GM10847 (cell line): ENCODE data around the gene RBFOX2.

Experiments
- POLR2A ChIP-seq: IDR thresholded peaks from 2 replicates; pipeline ENCODE4 v1.6.1; 2011; ENCODE audit not compliant: insufficient read length; ENCODE audit errors: extremely low read depth

The RBFOX2 gene

DNA sequence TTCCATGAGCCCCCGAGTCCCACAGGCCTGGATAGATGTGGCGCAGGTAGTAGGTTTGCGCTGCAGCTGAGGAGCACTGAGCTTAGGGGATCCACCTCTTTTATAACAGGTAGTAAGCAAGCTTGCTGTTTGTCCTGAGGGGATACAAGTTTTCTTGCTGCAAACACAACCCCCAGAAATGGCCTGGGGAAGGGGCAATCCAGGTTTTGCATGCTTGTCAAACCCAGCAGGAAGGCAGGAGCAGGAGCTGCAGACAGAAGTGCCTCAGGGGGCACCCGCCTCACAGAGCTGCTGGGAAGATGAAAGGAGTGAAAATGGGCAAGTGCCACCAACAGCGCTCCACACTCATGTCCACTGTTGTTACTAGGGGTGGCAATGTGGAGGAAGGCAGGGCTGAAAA is 292.5 kb downstream of the RBFOX2 start:
- no peak for TF ChIP-seq POLR2A

DNA sequence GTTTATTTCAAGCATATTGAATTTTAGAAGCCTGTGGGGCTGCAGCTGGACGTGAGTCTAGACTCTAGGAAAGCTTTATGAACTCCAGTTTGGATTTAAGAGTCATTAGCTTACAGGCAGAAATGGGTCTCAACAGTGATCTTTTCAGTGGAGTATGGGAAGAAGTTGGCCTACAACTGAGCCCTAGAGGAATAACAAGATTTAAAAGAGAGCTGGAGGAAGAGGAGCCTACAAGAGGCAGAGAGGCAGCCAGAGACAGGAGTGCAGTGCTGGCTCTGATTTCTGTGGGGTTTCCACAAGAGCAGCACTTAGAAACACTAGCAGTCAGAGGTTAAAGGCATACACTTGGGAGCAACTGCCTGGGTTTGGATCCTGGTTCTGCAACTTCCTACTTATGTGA is 293.1 kb downstream of the RBFOX2 start:
- no peak for TF ChIP-seq POLR2A

DNA sequence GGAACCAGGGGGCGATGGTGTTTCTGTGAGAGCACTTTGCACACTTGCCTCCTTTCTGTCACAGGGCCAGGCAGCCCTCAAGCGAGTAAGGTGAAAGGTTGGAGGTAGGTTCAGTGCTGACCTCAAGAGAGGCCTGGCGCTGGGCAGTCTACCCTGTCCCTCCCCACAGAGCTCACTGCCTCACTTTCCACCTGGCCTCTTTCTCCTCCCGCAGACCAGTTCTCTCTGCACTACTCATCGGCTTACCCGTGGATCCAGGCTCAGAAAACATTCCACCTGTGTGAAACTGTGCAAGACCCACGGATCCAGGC is 294.2 kb downstream of the RBFOX2 start:
- TF ChIP-seq POLR2A: no peak

DNA sequence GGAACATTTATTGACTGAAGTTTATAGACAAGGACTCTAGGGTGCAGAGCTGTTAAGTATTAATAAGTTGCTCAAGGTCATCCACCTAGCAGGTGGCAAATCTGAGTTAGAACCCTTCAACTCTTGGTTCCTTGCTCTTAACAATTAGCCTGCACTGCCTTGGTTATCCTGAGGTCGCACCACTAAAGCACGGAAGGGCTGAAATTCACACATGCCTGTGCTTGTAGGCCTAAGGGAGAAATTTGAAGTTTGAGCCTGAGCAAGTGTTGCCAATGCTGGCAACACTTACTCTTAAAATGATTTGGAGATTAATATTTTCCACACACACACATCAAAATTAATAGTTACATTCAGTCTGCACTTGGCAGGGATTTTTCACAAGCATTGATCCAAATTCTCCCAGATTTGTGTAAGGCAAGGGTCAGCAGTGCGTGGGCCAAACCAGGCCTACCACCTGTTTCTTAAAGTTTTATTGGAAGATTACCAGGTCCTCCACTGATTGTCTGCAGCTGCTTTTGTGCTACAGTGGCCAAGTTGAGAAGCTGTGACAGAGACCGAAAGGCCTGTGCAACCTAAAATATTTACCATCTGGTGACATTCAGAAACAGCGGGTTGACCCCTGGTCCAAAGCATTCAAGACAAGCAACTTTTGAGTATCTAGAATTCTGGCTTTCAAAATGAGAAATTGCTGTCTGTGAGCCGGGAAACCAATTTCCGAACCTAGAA is 294.7 kb downstream of the RBFOX2 start:
- no peak for TF ChIP-seq POLR2A

DNA sequence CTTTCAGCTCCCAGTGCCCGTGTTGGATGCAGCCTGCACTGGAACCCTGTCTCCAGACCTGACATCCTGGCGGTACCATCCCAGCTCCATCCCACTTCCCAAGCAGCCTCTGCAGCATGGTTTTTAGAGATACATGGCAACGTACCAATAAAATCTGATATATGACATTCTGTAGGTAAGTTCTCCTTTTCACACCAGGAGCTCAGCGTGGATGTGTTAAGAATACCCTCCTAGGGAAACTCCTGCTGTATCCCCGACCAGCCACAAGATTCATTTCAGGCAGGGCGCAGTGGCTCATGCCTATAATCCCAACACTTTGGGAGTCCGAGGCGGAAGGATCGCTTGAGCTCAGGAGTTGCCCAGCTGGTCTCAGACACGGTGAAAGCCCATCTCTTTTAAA is 295.6 kb downstream of the RBFOX2 start:
- TF ChIP-seq POLR2A: no peak

DNA sequence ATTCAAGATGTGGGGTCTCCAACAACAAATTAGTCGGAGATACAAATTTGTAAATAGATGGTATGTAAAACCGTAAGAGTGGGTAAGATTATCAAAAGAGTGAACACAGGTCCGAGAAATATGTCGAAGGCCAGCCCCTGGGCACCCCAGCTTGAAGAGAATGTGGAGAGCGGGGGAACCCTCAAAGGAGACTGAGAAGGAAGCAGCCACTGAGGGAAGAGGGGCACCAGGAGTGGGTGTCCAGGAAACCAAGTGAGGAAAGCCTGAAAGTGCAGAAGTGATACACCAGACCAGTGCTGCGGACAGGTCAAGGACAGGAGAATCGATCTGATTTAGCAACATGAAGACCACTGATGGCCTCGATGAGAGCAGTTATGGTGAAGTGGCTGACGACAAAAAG is 296.5 kb downstream of the RBFOX2 start:
- TF ChIP-seq POLR2A: no peak

DNA sequence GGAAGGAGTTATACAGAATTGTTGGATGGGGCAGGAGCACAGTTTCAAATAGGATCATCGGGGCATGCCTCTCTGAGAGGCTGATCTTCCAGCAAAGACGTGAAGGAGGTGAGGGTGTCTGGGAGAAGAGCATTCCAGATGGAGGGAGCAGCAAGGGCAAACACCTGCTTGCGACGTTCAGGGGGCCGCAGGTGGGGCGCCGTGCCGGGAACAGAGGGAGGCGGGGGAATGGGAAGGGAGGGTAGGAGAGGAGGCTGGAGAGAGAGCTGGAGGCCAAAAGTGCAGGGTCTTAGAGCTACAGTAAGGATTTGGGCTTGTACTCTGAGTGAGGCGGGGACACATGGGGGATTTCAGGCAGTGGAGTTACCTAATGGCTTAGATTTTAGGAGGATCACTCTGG is 297.3 kb downstream of the RBFOX2 start:
- no peak for TF ChIP-seq POLR2A

DNA sequence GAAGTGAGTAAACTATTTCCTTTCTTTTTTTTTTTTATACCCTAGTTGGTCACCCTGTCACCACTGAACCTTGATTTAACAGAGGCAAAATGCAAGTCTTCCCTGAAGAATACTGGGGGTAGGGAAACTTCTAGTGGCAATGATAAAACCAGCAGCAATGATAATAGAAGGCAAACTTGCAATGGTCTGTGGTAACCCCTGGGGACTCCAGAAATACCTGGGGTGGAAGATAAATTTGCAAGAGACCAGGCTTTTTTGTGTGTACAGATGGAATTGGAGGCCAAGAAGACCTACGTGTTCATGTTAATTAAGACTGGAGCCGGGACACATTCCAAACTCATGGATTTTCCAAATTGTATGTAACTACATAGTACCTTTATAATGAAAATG is 299.3 kb downstream of the RBFOX2 start:
- TF ChIP-seq POLR2A: no peak

DNA sequence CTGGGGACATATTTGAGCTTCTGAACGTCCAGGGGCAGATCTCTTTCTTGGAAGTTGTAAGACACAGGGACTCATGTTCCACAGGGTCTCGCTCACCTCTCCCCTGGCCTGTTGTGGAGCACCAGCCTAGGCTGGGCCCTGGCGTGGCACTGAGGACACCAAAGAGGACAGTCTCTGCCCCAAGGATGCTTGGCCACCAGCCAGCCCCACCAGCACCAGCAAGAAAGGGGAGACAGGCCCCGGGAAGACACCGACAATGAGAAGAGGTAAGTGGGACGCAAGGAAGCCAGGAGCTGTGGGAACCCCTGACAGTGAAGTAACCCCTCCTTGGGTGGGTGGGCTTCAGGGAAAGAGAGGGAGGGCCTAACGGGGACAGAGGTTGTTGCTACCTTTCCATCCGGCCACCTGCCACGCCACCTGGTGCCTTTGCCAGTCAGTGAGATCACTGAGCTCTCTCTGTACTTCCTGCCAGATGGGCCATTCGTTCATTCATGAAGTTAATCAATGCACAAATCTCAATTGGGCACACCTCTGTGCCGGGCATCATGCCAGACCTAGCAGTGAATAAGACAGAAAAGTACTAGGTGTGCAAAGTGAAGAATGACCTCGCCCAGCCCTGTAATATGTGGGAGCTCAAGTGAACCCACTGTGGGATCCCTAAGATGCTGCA is 299.9 kb downstream of the RBFOX2 start:
- TF ChIP-seq POLR2A: no peak

DNA sequence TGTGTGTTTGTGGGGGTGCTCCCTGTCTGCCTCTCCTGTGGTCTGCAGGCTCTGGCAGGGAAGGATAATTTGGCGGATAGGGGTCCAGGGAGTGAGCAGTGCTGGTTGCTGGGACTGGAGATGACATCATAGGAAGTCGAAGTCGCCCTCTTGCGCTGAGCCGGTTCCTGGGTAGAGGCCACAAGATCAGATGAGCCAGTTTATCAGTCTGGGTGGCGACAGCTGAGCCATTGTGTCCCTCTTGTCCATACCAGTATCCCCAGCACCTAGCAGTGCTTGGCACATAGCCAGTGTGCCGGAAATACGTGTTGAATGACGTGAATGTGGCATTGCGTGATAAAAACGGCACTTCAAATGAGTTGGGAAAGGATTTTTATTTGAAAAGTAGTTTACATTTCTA is 301.2 kb downstream of the RBFOX2 start:
- TF ChIP-seq POLR2A: no peak

DNA sequence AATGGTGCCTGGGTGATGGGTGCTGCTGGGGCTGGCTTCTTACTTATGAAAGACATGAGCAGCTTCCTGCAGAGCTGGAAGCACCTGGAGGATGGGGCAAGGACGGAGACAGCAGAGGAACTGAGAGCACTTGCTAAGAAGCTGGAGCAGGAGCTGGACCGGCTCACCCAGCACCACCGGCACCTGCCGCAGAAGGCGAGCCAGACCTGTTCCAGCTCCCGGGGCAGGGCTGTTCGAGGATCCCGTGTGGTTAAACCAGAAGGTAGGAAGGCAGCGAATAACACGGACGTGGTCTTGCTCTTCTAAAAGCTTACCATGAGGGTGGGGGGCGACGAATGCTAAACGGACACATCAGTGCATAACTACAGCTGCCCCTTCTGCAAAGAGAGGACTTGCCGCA is 301.7 kb downstream of the RBFOX2 start:
- no peak for TF ChIP-seq POLR2A

DNA sequence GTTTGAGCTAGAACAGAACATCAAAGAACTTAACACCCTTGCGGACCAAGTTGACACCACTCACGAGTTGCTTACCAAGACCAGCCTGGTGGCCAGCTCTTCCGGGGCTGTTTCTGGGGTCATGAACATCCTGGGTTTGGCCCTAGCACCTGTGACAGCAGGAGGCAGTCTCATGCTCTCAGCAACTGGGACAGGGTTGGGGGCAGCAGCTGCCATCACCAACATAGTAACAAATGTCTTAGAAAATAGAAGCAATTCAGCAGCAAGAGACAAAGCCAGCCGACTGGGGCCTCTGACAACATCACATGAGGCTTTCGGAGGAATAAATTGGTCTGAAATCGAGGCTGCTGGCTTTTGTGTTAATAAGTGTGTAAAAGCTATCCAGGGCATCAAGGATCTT is 302.2 kb downstream of the RBFOX2 start:
- TF ChIP-seq POLR2A: no peak

DNA sequence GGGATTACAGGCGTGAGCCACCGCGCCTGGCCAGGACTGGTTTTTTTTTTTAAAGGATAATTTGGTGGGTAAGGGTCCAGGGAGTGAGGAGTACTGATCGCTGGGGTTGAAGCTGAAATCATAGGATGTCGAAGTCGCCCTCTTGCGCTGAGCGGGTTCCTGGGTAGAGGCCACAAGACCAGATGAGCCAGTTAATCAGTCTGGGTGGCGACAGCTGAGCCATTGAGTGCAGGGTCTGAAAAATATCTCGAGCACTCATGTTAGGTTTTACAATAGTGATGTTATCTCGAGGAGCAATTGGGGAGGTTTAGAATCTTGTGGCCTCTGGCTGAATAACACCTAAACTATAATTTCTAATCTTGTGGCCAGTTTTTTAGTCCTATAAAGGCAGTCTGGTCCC is 303.1 kb downstream of the RBFOX2 start:
- TF ChIP-seq POLR2A: no peak

DNA sequence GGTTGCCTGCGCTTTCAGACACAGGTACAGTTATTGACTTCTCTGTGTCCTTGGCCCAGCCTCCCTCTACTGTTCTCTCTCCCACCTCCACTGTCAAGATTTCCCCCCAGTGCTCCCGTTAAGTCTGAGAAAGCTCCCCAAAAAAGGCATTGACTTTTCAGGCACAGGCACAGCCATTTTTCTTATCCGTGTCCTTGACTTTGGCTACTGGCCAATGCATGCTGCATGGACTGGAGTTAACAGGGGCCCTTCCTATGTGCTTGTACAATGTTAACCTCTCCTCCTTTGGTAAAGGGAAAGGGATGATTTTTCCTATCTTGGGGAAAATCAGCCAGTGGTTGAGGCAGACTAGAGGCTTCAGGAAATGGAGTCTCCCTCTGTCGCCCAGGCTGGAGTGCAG is 306.7 kb downstream of the RBFOX2 start:
- no peak for TF ChIP-seq POLR2A

DNA sequence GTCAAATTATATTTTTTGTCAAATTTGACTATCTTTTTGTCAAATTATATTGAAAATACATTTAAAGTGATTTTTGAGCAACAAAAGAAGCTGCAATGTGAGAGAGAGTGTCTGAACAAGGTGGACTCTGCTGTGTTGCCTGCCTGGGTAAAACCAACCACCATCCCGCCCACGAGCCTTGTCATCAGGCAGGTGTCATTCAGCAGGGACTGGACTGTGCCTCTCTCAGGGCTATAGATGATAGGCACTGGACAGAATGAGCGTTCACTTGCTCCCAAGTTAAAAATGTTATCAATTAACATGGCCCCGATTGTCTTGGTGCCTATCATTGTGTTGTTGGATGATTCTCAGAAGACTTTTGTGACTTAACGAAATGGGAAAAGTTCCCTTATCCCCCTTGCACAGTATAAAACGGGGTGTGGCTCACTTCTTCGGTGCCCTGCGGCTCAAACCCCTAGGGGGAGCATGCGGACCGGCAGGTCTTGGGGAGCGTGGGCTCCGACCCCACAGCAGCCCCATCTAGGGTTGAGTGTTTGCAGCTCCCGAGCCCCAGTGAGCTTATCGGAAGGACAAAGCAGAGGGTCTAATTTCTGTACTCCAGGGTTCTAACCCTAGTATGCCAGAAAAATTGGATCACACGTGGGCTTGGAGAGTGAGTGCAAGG is 309.3 kb downstream of the RBFOX2 start:
- TF ChIP-seq POLR2A: no peak

DNA sequence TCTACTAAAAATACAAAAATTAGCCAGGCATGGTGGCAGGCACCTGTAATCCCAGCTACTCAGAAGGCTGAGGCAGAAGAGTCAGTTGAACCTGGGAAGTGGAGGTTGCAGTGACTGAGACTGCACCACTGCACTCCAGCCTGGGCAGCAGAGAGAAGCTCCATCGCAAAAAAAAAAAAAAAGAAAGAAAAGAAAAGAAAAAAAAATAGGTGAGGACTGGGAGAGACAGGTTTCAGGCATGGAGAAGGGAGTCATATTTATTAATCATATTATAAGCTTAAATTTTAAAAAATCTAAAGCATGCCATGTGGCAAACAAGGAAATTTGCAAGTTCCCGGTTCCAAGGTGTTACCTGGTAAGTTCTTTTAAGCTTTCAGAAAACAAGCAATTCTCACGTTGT is 311.1 kb downstream of the RBFOX2 start, which contains the start of gene APOL5:
APOL5 (plus strand) TSS at position 301 of the 400 bp plus-strand sequence; CDS start at position 301, 0 bp downstream.
- TF ChIP-seq POLR2A: no peak
